PC-3 (cell line): ENCODE results near the gene MRPL37.

Experiments used
- EZH2 ChIP-seq: fragments of 300-600 bp; sonication (generic); IDR thresholded peaks from one replicate; pipeline ENCODE4 v1.6.1; 2017; ENCODE audit warnings: antibody characterized with exemption, mild to moderate bottlenecking, low read length; ENCODE audit not compliant: unreplicated experiment
- EZH2phosphoT487 ChIP-seq: fragments of 300-600 bp; sonication (generic); IDR thresholded peaks from 2 replicates; pipeline ENCODE4 v1.6.1; 2018; ENCODE audit warnings: mild to moderate bottlenecking, antibody characterized with exemption, low read length, borderline replicate concordance
- TF ChIP-seq, protein P1 (sequence below): fragments of 300-600 bp; sonication (generic); conservative IDR thresholded peaks from 2 replicates; pipeline ENCODE4 v1.5.1; 2017; ENCODE audit warnings: antibody characterized with exemption, low read depth, mild to moderate bottlenecking, low read length

DNA sequence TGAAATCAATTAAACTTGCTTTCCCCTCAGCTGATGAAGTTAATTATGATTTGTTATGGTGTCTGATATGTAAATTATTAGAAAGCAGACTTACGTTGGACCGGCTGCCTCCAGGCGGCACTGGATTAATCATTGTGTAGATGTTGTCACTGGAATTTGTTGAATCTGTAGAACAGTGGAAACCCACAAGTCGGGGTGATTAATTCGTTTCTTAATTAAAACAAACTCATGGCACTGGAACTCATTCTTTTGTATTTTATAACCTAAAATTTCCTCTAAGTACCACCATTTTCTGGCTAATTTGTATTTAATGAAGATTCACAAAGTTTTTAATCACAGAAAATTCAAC, 39.0 kb downstream of the MRPL37 start:
- TF ChIP-seq, protein P1, sequence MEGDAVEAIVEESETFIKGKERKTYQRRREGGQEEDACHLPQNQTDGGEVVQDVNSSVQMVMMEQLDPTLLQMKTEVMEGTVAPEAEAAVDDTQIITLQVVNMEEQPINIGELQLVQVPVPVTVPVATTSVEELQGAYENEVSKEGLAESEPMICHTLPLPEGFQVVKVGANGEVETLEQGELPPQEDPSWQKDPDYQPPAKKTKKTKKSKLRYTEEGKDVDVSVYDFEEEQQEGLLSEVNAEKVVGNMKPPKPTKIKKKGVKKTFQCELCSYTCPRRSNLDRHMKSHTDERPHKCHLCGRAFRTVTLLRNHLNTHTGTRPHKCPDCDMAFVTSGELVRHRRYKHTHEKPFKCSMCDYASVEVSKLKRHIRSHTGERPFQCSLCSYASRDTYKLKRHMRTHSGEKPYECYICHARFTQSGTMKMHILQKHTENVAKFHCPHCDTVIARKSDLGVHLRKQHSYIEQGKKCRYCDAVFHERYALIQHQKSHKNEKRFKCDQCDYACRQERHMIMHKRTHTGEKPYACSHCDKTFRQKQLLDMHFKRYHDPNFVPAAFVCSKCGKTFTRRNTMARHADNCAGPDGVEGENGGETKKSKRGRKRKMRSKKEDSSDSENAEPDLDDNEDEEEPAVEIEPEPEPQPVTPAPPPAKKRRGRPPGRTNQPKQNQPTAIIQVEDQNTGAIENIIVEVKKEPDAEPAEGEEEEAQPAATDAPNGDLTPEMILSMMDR: no peak
- TF ChIP-seq EZH2: no peak
- no peak for TF ChIP-seq EZH2phosphoT487
